OCI-LY7 (cell line): Measurements from ENCODE around the gene ENHO. TPM values are rescaled to one million over a fixed set of nuclear protein-coding genes. Genes with fewer than 3 reads are reported as not detected.

Experiments
- BruUV-seq: library from RNA; stranded (reverse); fragments of 400-500 nt; replicated peaks from 2 replicates; lab custom pipeline; 2021; lab: Mats Ljungman, UMichigan
- CTCF ChIA-PET: fragments of 300-600 bp; sonication (Branson Sonifier 250); formaldehyde crosslinking; loops from one replicate; lab custom pipeline; 2022; ENCODE audit warnings: antibody characterized with exemption; ENCODE audit not compliant: unreplicated experiment; lab: Charles Lee
- POLR2A ChIA-PET: fragments of 300-600 bp; sonication (Branson Sonifier 250); formaldehyde crosslinking; loops from one replicate; lab custom pipeline; 2022; ENCODE audit warnings: antibody characterized with exemption; lab: Charles Lee
- DNase-seq: peaks from one replicate; pipeline ENCODE4 v3.0.0-alpha.2; 2015; ENCODE audit warnings: low spot score
- H2AFZ ChIP-seq: fragments of 200-600 bp; sonication (generic), shearing (Covaris generic); 2 replicates; pipeline ENCODE4 v1.6.1; 2014; ENCODE audit warnings: mild to moderate bottlenecking, antibody characterized with exemption, low read length, moderate library complexity
- H3K27ac ChIP-seq: fragments of 200-600 bp; sonication (generic); 2 replicates; pipeline ENCODE4 v1.5.1; 2014; ENCODE audit warnings: mixed run types, low read depth, mild to moderate bottlenecking, moderate library complexity, low read length, inconsistent platforms; ENCODE audit not compliant: poor library complexity, severe bottlenecking
- H3K36me3 ChIP-seq: fragments of 200-600 bp; sonication (generic); 2 replicates; pipeline ENCODE4 v1.6.1; 2014; ENCODE audit warnings: mild to moderate bottlenecking, antibody characterized with exemption, low read length, moderate library complexity, mixed read lengths; ENCODE audit not compliant: insufficient read depth
- H3K4me1 ChIP-seq: fragments of 200-600 bp; sonication (generic); 2 replicates; pipeline ENCODE4 v1.5.1; 2014; ENCODE audit warnings: mild to moderate bottlenecking, low read length; ENCODE audit not compliant: insufficient read depth, poor library complexity, severe bottlenecking
- H3K4me2 ChIP-seq: fragments of 200-600 bp; sonication (generic); 2 replicates; pipeline ENCODE4 v1.6.1; 2014; ENCODE audit warnings: mild to moderate bottlenecking, low read length
- H3K4me3 ChIP-seq: fragments of 200-600 bp; sonication (generic); 2 replicates; pipeline ENCODE4 v1.5.1; 2014; ENCODE audit warnings: mild to moderate bottlenecking, low read depth, low read length; ENCODE audit not compliant: poor library complexity, severe bottlenecking
- H3K79me2 ChIP-seq: fragments of 200-600 bp; sonication (generic); 2 replicates; pipeline ENCODE4 v1.6.1; 2016; ENCODE audit warnings: low read depth, mild to moderate bottlenecking, low read length, moderate library complexity, mixed read lengths; ENCODE audit not compliant: insufficient read depth
- H3K9me2 ChIP-seq: fragments of 200-600 bp; sonication (generic); 2 replicates; pipeline ENCODE4 v1.6.1; 2016; ENCODE audit warnings: mild to moderate bottlenecking, low read length, mixed read lengths; ENCODE audit not compliant: insufficient read depth
- H3K9me3 ChIP-seq: fragments of 200-600 bp; sonication (generic); 2 replicates; pipeline ENCODE4 v1.6.1; 2014; ENCODE audit warnings: mild to moderate bottlenecking, mixed run types, low read length, mixed read lengths
- H4K20me1 ChIP-seq: fragments of 200-600 bp; sonication (generic); 2 replicates; pipeline ENCODE4 v1.6.1; 2014; ENCODE audit warnings: mild to moderate bottlenecking, antibody characterized with exemption, low read length, moderate library complexity, mixed read lengths; ENCODE audit not compliant: insufficient read depth
- EZH2phosphoT487 ChIP-seq: fragments of 200-600 bp; sonication (generic); IDR thresholded peaks from 2 replicates; pipeline ENCODE4 v1.6.1; 2018; ENCODE audit warnings: low read depth, borderline replicate concordance, mild to moderate bottlenecking, mixed run types, antibody characterized with exemption, low read length, moderate library complexity, mixed read lengths
- intact Hi-C: fragments of 100-400 bp; cut with micrococcal nuclease; formaldehyde crosslinking; loops from one replicate; pipeline ENCODE4 v1.10.0; 2022; ENCODE audit not compliant: unreplicated experiment
- total RNA-seq, 2 experiments: library from RNA; depleted of rRNA in 1 of 2; stranded (reverse); fragments of >200 nt in 1 of 2; shearing (Covaris generic) in 1 of 2; gene quantifications; 2 replicates each; pipeline ENCODE4 v1.2.3, GENCODE V29; 2014 to 2022
- TF ChIP-seq, protein P1 (sequence below): fragments of 200-600 bp; sonication (generic); conservative IDR thresholded peaks from 2 replicates; pipeline ENCODE4 v1.5.1; 2014; ENCODE audit warnings: mild to moderate bottlenecking, antibody characterized with exemption, low read length, moderate library complexity, mixed read lengths

The ENHO gene
- total RNA-seq, 2 experiments from 2014 or later = 0.91 TPM; not detected in 1

GRCh38 chr9:34512131-34513078, 10.4 kb downstream of the ENHO start:
- no TSS peak for BruUV-seq
- Histone ChIP-seq H2AFZ (no peak overlapping the region), H3K9me2 (no peaks in the 10 kb centered on the region), H3K36me3 (no peaks in the 10 kb centered on the region), H3K4me2 (no peak overlapping the region), H4K20me1 (no peaks in the 10 kb centered on the region), H3K79me2 (no peaks in the 10 kb centered on the region), H3K9me3 (no peaks in the 10 kb centered on the region), H3K4me1 (peaks cover 9% of the 10 kb centered on the region), H3K4me3 (no peak overlapping the region), H3K27ac (no peak overlapping the region)
- intact Hi-C loops = no loop called here
- ChIA-PET POLR2A (interaction anchor here (0.8 kb wide), 1 partner anchor 790 kb away, joined by 3 read pairs; no protein-coding TSS in a partner anchor), CTCF (interaction anchor here (0.5 kb wide), 1 partner anchor 486 kb away, joined by 3 read pairs; no protein-coding TSS in a partner anchor)
- TF ChIP-seq EZH2phosphoT487 = no peak
- TF ChIP-seq, protein P1, sequence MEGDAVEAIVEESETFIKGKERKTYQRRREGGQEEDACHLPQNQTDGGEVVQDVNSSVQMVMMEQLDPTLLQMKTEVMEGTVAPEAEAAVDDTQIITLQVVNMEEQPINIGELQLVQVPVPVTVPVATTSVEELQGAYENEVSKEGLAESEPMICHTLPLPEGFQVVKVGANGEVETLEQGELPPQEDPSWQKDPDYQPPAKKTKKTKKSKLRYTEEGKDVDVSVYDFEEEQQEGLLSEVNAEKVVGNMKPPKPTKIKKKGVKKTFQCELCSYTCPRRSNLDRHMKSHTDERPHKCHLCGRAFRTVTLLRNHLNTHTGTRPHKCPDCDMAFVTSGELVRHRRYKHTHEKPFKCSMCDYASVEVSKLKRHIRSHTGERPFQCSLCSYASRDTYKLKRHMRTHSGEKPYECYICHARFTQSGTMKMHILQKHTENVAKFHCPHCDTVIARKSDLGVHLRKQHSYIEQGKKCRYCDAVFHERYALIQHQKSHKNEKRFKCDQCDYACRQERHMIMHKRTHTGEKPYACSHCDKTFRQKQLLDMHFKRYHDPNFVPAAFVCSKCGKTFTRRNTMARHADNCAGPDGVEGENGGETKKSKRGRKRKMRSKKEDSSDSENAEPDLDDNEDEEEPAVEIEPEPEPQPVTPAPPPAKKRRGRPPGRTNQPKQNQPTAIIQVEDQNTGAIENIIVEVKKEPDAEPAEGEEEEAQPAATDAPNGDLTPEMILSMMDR = no peak
- no peak for DNase-seq

DNA sequence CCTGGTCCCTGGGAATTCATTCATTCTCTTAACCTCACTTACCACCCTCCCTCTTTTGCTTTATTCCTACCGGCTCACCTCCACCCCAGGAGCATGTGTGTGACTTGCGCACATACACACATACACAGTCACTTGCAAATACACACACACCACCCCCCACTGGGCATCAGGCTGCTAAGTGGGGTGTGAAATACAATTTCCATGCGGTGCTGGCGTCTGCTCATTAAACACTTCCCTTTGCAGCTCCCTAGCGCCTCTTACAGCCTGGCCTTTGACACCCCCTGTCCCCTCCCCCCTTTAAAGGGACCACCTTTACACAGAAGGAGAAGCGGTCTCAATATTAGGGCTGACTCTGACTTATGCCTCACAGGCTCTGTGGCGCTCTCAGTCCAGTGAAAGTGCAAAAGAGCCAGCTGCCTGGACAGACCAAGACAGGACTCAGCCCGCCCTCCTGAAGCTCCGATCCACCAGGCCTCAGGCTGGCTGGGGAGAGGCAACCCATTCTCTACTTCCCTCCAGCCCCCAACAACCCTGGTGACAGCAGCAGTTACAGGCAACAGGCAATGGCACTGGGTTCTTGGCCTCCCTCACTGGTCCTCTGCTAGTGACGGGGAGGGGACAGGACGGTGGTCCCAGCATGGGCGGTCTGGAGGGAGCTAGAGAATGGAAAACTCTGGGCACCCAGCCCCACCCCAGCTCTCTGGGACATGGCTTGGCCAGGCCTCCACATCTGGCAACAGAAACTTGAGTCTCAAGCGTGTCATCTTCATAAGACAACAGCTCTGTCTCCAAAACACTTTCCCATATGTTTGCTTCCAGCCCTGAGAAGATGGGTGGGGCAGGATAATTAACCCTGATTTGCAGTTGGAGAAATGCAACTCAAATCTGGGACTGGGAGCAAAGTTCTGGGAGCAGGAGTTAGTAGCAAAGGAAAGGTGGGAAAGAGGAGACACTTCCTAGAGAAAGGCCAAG, 12.0 kb downstream of the ENHO start:
- TF ChIP-seq, protein P1 = no peak
- no peak for TF ChIP-seq EZH2phosphoT487
- H3K9me3 ChIP-seq = no peaks in the 10 kb centered on the region
- H3K4me1 ChIP-seq = peaks cover 9% of the 10 kb centered on the region
- H3K4me3 ChIP-seq = no peak overlapping the region
- DNase-seq = no peak
- no peak overlapping the region for H3K27ac ChIP-seq
- ChIA-PET CTCF (no interaction called here), POLR2A (no interaction called here)
- no peaks in the 10 kb centered on the region for H4K20me1 ChIP-seq
- no TSS peak for BruUV-seq
- H3K4me2 ChIP-seq = no peak overlapping the region
- no peaks in the 10 kb centered on the region for H3K9me2 ChIP-seq
- no peaks in the 10 kb centered on the region for H3K79me2 ChIP-seq
- H2AFZ ChIP-seq = no peak overlapping the region
- intact Hi-C loops = no loop called here
- H3K36me3 ChIP-seq = no peaks in the 10 kb centered on the region
